ENCODE measurements around the gene TCF12.
A peak's percentile ranks its signal among the peaks of the same experiment; 100 is the strongest.

Gene TCF12

DNA sequence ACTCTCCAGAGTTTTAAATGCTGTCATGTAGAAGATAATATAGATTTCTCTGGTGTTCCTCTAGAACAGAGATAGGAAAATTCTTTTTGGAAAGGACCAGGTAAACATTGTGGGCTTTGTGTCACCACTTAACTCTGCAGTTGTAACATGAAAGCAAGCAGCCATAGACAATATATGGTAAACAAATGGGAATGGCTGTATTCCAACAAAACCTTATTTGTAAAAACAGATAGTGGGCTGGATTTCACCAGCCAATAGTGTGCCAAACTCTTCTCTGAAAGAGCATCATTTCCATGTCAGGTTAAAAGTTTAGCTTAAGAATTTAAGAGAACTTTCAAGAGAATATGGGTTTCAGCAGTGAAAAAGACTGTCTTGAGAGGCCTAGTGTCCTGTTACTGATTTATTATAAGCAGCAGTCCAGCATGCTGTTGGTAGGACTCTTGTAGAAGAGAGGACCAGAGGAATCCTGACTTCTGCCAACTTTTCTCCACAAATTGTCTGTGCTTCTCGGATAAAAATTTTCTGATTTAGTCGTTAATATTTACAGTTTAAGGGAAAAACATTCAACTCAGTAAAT is 107.7 kb downstream of the TCF12 start:
- no peak for DNase-seq

DNA sequence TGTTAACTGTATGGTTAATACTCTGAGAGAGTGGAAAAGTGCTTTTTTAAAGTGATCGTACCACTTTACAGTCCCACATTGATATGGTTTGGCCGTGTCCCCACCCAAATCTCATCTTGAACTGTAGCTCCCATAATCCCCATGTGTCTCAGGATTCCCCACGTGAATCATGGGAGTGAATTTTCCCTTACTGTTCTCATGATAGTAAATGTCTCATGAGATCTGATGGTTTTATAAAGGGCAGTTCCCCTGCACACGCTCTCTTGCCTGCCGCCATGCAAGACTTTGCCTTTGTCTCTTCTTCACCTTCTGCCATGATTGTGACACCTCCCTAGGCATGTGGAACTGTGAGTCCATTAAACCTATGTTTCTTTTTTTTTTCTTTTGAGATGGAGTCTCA is 109.2 kb downstream of the TCF12 start:
- DNase-seq, result no peak

DNA sequence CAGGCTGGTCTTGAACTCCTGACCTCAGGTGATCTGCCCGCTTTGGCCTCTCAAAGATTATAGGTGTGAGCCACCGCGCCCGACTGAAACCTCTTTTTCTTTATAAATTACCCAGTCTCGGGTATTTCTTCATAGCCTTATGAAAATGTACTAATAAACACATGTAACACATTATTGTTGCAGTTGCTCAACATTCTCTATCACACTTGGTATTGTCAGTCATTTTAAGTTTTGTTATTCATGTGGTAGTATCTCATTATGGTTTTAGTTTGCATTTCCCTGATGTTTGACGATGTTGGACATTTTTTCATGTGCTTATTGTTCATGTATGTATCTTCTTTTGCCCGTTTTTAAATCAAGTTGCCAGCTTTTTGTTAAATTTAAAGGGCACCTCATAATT is 109.7 kb downstream of the TCF12 start:
- no peak for DNase-seq

DNA sequence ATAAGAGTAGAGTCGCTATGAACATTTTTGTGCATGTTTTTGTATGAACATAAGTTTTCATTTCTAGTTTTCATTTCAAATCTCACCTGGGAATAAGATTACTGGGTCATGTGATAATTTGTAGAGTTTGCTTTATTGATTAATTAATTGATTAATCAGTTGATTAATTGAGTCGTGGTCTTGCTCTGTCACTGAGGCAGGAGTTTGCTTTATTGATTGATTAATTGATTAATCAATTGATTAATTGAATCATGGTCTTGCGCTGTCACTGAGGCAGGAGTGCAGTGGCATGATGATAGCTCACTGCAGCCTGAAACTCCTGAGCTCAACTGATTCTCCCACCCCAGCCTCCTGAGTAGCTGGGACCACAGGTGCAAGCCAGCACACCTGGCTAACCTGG is 111.6 kb downstream of the TCF12 start:
- DNase-seq, result no peak

DNA sequence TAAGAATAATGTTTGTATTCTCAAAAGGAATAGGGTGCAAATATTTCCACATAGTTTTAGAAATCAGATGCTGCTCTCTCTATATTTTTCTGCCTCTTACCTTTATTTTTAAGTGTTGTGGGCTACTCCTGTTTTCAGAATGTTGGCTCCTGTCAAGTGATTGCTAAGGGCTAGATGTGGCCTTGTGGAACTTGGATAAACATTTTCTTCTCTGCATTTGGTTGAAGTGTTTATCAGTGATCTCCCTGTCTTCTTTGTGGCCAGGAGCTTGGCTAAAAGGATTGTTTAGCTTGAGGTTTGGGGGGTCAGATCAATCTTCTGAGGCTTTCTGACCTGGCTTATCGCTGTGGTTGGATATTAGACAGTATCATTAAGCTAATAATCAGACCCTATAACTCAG is 112.6 kb downstream of the TCF12 start:
- DNase-seq, result no peak

DNA sequence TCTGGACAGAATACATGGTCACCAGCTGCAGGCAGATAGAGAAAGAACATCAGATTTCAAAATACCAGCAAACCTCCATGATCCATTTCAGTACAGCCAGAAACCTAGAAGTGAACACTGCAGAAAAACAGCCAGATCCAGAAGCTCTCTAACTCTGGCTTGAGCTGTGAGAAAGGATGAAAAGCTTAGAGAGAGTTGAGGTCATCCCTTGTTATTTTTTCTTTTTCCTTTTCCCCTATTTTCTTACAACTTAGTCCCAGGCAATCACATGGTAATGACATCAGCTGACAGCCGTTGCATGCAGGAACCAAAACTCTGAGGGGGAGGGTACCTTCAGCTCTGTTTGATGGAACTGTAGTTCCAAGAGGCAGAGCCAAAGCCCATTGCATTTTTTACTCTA is 113.2 kb downstream of the TCF12 start:
- peak; percentile 76 for DNase-seq

DNA sequence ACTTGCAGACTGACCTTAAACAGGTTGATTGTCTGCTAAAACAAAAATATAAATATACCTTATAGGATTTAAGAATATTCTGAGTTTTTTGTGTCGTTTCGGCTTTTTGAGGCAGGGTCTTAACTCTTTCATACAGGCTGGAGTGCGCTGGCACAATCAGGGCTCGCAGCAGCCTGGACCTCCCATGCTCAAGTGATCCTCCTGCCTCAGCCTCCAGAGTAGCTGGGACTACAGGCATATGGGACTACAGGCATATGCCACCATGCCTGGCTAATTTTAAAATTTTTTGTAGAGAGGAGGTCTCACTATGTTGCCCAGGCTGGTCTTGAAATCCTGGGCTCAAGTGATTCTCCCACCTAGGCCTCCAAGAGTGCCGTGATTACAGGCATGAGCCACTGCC is 113.9 kb downstream of the TCF12 start:
- no peak for DNase-seq

DNA sequence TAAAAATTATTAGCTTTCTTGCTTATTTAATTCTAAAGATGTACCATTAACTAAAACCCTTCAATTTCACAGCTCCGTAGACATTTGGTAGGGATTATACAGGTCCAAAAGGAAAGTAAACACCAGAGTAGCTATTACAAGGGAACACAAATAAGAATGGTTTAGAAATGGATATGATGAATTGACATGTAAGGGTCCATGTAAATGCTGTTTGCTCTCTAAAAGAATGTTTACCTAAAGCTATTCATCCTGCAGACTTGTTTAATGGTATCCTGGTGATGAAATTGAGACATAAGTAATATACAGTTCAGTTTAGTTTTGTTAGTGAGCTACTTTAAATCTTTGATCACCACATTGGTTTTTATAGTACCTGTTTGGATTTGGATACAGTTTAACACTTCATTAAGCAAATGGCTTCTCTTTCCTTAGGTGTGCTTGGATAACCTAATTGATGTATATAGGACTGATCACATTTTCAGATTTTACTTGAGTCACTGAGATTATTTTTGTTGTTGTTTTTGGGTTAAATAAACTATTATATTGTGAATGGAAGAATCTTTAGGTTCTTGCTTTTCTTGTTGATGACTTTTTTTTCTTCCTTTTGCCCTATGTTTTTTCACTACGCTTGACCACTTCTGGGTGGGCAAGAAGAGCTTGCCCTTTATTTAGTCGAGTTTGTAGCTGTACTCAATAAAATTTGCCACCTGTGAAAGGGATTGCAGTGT is 115.4 kb downstream of the TCF12 start:
- DNase-seq, result no peak

DNA sequence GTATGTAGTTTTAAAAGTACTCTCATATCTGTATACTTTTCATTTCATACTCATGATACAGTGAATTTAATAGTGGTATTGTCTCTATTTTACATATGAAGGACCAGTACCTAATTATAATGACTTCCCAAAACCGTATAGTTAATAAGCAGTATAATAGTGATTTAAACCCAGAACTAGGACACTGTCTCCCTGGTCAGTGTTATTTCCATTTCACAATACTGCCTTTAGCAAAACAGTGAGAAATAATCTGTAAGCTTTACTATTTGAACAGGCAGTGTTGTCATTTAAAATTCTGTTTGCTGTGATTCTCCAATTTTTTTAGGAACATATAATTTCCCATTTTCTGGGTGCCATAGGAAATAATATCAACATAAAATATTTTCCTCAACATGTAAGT is 116.2 kb downstream of the TCF12 start:
- no peak for DNase-seq

DNA sequence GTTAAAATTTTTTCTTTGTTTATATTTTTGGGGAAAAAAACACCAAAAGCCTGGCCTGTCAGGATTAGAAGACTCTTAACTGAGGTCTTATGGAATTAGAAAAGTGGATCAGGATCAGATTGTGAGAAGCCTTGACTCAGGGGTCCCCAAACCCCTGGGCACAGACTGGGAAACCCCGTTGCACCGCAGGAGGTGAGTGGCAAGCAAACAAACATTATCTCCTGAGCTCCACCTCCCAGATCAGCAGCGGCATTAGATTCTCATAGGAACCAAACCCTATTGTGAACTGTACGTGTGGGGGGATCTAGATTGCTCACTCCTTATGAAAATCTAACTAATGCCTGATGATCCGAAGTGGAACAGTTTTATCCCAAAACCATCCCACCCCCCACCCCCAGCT is 117.2 kb downstream of the TCF12 start:
- no peak for DNase-seq

DNA sequence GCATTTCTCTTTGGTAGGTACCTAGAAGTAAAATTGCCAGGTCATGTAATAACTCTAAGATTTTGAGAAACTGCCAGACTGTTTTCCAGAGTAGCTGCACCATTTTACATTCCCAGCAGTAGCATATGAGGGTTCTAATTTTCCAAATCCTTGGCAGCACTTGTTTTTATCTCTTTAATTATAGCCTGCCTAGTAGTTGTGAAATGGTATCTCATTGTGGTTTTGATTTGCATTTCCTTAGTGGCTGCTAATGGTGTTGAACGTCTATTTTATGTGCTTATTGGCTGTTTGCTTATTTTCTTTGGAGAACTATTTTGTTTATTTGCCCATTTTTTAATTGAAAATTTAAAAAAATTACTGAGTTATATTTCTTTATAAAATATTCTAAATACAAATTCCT is 117.9 kb downstream of the TCF12 start:
- DNase-seq, result no peak

DNA sequence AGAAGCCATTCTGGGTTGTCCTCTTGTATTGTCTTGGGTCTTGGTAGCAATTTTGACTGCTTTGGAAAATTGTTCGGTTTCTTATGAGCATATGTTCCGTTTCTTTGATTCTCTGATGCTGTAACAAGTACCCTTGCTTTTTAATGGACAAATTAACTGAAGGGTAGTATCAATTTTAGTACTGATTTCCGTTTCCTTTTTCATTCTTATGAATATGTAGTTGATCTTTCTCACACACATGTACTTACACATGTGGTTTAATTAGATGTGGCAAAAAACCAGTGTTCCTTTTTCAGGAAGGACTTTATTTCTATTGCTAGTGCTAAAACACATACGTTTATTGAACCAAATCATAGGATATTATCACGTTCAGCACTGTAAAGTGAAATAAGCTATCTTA is 119.1 kb downstream of the TCF12 start:
- DNase-seq, result no peak

DNA sequence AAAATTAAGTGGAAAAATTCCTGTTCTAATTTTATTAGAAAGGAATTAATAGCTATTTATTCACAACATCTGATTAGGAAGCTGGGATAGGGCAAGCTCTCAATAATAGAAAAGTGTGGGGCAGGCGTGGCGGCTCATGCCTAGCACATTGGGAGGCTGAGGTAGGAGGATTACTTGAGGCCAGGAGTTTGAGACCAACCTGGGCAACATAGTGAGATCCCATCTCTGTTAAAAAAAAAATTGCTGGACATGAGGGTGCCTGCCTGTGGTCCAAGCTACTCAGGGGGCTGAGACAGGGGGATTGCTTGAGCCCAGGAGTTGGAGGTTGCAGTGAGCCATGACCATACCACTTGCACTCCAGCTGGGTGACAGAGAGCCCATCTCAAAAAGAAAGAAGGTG is 119.6 kb downstream of the TCF12 start:
- DNase-seq, result no peak

DNA sequence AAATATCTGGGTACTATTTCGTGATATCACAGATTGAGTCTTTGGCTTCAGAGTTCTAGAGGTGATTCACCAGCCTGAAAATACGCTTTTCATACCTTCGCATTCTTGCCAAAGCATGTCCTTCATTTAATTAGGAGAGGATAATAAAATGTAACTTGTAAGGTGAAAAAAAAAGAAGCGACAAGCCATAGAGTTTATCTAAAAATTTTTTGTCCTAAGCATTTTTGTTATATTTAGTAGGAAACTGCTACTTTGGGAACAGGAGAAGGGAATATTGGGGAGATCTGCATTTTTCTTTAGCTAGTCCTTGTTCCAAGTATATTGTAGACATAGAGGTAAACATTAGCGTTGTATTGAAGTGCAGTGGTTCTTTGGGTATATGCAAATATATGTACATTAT is 120.1 kb downstream of the TCF12 start:
- no peak for DNase-seq

DNA sequence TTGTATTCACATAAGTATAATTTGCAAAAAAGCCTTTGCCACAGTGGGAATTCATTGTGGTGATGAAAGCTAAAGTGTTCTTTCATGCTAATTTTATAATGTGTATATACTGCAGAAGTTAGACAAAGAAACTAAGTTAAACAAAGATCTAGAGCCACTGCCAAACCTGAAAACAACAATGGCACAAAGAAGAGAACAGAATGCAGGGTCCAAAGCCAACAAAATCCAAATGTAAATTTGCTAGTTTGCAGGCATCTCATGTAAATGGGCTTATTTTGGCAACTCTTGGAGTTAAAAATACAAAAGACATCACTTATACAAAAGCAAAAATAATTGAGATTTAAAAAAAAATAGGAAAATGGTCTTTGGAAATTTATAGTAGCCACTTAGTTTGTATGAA is 123.0 kb downstream of the TCF12 start:
- DNase-seq, result no peak

DNA sequence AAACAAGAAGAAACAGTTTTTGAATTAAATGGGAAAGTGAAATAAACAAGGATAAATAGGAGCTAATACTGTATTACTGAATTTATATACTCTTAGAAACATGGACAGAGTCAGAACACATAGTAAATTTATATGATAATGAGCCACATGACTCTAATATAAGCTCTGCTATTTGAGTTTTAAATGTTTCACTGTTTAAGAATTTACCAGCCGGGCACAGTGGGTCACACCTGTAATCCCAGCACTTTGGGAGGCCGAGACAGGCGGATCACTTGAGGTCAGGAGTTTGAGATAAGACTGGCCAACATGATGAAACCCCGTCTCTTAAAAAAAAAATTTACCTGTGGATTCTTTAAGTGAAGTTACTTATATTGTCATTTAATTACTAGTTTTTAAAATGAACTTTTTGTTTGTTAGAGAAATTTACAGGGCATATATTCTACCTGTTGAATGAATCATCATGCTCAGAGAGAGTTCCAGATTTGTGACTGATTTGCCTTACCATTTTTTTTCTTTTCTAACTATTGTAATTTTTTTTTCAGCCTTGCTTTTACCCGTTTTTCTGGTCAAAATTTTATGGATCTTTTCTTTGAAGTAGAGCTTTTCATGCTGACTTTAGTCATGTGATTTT is 125.7 kb downstream of the TCF12 start:
- no peak for DNase-seq

DNA sequence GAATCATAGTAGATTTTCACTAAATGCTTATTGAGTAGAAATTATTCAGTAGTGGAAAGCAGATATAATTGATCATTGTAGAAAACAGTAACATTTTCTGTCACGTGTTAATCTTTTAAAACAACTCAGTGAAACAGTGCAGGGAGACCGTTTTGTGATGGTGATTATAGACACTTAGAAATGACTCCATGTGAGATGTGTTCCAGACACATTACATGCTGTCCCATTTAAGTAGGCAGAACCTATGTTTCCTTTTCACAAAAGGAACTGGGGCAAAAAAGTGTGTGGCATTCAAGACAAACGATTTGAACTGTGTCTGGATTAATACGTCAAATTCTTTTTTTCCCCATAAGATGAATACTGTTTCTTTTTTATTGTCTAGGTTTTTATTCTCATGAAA is 126.5 kb downstream of the TCF12 start:
- DNase-seq, result no peak

DNA sequence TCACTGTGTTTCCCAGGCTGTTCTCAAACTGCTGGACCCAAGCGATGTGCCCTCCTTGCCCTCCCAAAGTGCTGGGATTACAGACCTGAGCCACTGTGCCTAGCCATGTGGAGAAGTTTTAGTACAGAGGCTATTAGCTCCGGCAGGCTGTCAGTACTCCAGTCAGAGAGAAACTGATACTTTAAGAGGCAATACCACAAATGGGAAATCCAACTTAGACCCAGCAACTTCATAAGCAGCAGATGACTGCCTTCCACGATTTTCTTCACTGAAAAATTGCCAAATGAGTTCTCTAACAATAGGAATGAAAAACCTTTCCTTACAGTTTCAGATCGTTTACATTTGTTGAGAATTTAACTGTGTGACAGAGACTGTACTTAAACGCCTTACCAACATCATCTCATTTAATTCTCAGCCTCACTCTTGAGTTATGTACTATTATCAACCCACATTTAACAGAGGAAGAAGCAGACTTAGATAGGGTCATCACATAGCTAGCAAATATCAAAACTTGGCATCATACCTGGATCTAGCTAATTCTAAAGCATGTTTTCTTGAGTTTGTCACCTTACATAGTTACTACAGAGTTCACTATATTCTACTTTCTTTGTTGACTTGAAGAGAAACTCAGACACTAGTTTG is 127.4 kb downstream of the TCF12 start:
- DNase-seq, result peak; percentile 16

DNA sequence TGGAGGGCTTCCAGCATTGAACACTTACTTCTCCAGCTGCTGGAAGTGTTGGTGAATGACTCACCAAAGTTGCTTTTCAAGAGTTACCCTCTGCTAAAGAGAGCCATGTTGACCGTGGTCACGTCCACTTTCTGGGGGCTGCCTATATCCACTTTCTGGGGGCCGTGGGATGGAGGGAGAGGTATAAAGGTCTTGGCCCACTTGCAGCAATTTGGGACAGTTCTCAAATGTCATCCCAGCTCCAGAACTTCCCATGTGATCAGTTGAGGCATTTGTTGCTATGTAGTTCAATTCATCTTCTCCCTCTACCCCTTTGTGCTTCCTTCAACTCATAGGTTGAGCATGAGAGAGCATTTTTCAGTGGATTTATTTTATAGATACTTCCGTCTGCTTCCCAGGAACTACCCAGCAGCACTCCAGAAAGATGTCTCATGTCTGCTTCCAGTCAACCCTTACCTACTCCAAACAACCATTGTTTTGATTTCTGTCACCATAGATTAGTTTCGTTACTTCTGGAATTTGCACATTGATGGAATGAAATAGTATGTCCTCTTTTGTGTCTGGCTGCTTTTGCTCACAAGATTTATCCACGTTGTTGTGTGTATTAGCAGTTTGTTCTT is 130.6 kb downstream of the TCF12 start:
- no peak for DNase-seq

DNA sequence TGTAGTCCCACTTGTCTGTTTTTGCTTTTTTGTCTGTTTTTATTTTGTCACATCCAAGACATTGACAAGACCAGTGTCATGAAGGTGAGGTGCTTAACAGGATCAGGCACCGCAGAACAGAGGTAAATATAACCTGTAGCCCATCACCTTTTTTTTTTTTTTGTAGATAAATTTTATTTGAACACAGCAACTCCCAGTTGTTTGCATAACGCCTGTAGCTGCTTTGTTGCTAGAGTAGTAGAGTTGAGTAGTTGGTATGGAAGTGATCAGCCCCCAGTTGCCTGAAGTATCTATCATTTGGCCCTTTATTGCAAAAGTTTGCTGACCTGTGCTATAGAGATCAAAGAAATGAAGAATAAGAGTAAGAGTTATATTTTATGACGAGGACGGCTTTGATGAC is 135.0 kb downstream of the TCF12 start:
- no peak for DNase-seq

DNA sequence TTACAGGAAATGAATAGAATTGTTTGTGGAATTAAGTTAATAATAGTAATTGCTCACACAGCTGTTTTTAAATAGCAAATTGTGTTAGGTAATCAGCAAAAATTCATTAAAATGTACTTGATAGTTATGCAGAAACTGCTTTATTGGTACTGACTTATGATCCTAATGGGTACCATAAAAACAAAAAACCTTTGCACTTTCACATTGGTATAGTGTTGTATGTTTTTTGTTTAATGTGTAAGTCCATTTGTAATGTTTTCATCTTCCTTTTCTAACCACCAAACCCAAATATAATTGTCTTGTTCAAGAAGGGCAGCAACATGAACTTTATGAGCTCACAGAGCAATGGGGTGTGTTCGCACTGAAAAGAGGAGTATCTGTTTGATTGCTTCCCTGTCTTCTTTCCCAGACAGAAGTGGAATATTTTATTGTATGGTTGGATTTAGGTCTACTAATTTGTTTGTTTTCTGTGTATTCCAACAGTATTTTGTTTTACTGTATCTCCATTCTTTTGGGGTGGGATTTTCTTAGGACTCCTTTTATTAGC is 135.8 kb downstream of the TCF12 start:
- no peak for DNase-seq

DNA sequence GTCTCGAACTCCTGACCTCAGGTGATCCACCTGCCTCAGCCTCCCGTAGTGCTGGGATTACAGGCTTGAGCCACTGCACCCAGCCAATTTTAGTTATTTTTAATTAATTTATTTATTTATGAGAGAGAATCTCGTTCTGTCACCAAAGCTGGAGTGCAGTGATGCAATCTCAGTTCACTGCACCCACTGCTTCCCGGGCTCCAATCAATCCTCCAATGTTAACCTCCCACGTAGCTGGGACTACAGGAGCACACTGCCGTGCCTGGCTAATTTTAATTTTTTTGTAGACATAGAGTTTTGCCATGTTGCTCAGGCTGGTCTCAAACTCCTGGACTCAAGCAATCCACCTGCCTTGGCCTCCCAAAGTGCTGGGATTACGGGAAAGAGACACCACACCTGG is 137.9 kb downstream of the TCF12 start:
- DNase-seq, result no peak

DNA sequence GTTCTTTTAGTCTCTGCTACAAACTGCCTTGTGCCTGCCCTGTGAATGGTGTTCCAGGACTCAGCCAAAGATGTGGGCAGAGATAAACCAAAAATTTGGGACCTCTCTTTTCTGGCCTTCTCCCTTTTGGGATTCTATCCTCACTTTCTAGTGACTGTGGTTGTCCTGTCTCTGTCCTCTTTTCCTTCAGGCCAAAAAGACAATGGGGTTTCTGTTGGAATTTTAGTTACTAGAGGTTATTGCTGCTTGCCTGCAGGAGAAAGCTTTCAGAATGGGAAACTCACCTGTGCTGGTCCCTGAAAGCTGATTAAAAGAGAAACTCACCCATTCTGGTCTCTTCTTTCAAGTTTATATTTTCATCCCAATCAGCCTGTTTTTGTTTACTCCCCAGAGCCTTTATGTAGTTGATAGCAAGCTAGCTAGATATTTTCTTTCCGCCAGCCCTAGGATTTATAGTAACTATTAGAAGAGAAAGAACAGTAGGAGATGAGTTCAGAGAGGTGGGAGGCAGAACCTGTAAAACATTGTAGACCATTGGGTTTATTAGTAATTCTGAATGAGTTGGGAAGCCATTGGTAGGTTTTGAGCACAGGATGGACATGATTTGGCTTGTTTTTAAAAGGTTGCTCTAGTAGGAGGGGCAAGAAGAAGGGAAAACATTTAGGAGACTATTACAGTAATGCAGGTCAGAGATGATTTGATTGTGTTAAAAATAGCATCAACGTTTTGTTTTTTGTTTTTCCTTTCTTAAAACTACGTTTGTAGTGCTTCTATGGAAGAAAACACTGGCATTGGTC is 138.9 kb downstream of the TCF12 start:
- no peak for DNase-seq
